Activated CD4-positive, alpha-beta memory T cell treated with anti-CD3 and anti-CD28 coated beads for 36 hours (primary cell): ENCODE data around the gene YJU2. TPM values are rescaled to one million over a fixed set of nuclear protein-coding genes. Genes with fewer than 3 reads are reported as not detected.

ENCODE experiments used
- CTCF ChIA-PET: fragments of 350-600 bp; sonication (Branson Sonifier 250); formaldehyde crosslinking; loops from one replicate; lab custom pipeline; 2021; ENCODE audit warnings: antibody characterized with exemption, inconsistent platforms; lab: Charles Lee
- POLR2A ChIA-PET: fragments of 350-600 bp; sonication (Branson Sonifier 250); formaldehyde crosslinking; loops from one replicate; lab custom pipeline; 2021; ENCODE audit warnings: antibody characterized with exemption; lab: Charles Lee
- DNase-seq: peaks from one replicate; pipeline ENCODE4 v3.0.0-alpha.2; 2020
- H3K27ac Mint-ChIP-seq: one replicate; pipeline ENCODE4 v1.8.0; 2021; ENCODE audit warnings: mixed read lengths
- H3K27me3 Mint-ChIP-seq: one replicate; pipeline ENCODE4 v1.8.0; 2021; ENCODE audit warnings: mixed read lengths
- H3K36me3 Mint-ChIP-seq: one replicate; pipeline ENCODE4 v1.8.0; 2021; ENCODE audit warnings: mixed read lengths
- H3K4me1 Mint-ChIP-seq: one replicate; pipeline ENCODE4 v1.8.0; 2021; ENCODE audit warnings: low read depth, mixed read lengths
- H3K4me3 Mint-ChIP-seq: one replicate; pipeline ENCODE4 v1.8.0; 2021; ENCODE audit warnings: mild to moderate bottlenecking, mixed read lengths
- H3K9me3 Mint-ChIP-seq: one replicate; pipeline ENCODE4 v1.8.0; 2021; ENCODE audit warnings: mixed read lengths
- intact Hi-C: fragments of 100-400 bp; cut with micrococcal nuclease; formaldehyde crosslinking; loops from one replicate; pipeline ENCODE4 v1.15.1; 2023
- total RNA-seq, 2 experiments: library from RNA; stranded (reverse); gene quantifications; one replicate each; pipeline ENCODE4 v1.2.3, GENCODE V29; 2021

The YJU2 gene
- total RNA-seq, 2 experiments from 2014 or later, result 24.0 to 25.5 TPM

GRCh38 chr19:4256563-4256962 lies 9.7 kb downstream of the YJU2 start:
- peak; percentile 22 for DNase-seq
- ChIA-PET POLR2A (no interaction called here), CTCF (interaction anchor here (0.9 to 1.4 kb wide), 3 partner anchors 11 to 64 kb away, joined by 3 to 7 read pairs (median 4); no protein-coding TSS in a partner anchor)
- no peaks in the 10 kb centered on the region for H3K27me3 Mint-ChIP-seq
- intact Hi-C loops, result no loop called here
- H3K4me1 Mint-ChIP-seq, result no peaks in the 10 kb centered on the region
- H3K9me3 Mint-ChIP-seq, result peaks cover 6% of the 10 kb centered on the region
- H3K36me3 Mint-ChIP-seq, result peaks cover 45% of the 10 kb centered on the region
- no peak overlapping the region for H3K27ac Mint-ChIP-seq
- no peak overlapping the region for H3K4me3 Mint-ChIP-seq

GRCh38 chr19:4257025-4257424 lies 10.1 kb downstream of the YJU2 start:
- ChIA-PET CTCF (interaction anchor here (0.6 to 1.4 kb wide), 3 partner anchors 10 to 42 kb away, joined by 3 to 7 read pairs (median 4); no protein-coding TSS in a partner anchor), POLR2A (no interaction called here)
- no peak for DNase-seq
- H3K27me3 Mint-ChIP-seq, result no peaks in the 10 kb centered on the region
- intact Hi-C loops, result no loop called here
- H3K4me3 Mint-ChIP-seq, result no peak overlapping the region
- no peaks in the 10 kb centered on the region for H3K4me1 Mint-ChIP-seq
- no peak overlapping the region for H3K27ac Mint-ChIP-seq
- peaks cover 6% of the 10 kb centered on the region for H3K9me3 Mint-ChIP-seq
- peaks cover 41% of the 10 kb centered on the region for H3K36me3 Mint-ChIP-seq

GRCh38 chr19:4258181-4258580 lies 11.3 kb downstream of the YJU2 start:
- H3K4me3 Mint-ChIP-seq, result no peak overlapping the region
- CTCF ChIA-PET, result no interaction called here
- intact Hi-C loops, result no loop called here

GRCh38 chr19:4260613-4261191 lies 13.8 kb downstream of the YJU2 start:
- peaks cover 5% of the 10 kb centered on the region for H3K4me1 Mint-ChIP-seq
- peaks cover 6% of the 10 kb centered on the region for H3K9me3 Mint-ChIP-seq
- H3K27ac Mint-ChIP-seq, result no peak overlapping the region
- intact Hi-C loops, result loop anchor here (10.0 kb wide), 1 partner anchor 264 kb away; no protein-coding TSS in a partner anchor
- no peaks in the 10 kb centered on the region for H3K27me3 Mint-ChIP-seq
- POLR2A ChIA-PET, result interaction anchor here (0.6 kb wide), 1 partner anchor 147 kb away, joined by 3 read pairs; no protein-coding TSS in a partner anchor
- CTCF ChIA-PET, result no interaction called here
- DNase-seq, result no peak
- no peak overlapping the region for H3K4me3 Mint-ChIP-seq
- H3K36me3 Mint-ChIP-seq, result peaks cover 25% of the 10 kb centered on the region

More at GRCh38 chr19:4258181-4258580, 11.3 kb downstream of the YJU2 start:
- peaks cover 6% of the 10 kb centered on the region for H3K9me3 Mint-ChIP-seq
- peaks cover 34% of the 10 kb centered on the region for H3K36me3 Mint-ChIP-seq
- H3K27ac Mint-ChIP-seq, result no peak overlapping the region
- POLR2A ChIA-PET, result no interaction called here
- DNase-seq, result no peak
- H3K4me1 Mint-ChIP-seq, result no peaks in the 10 kb centered on the region
- H3K27me3 Mint-ChIP-seq, result no peaks in the 10 kb centered on the region

GRCh38 chr19:4264812-4265211 lies 17.9 kb downstream of the YJU2 start:
- H3K4me3 Mint-ChIP-seq, result no peak overlapping the region

GRCh38 chr19:4266253-4267000 lies 19.5 kb downstream of the YJU2 start:
- no peaks in the 10 kb centered on the region for H3K27me3 Mint-ChIP-seq
- H3K36me3 Mint-ChIP-seq, result peaks cover 29% of the 10 kb centered on the region
- ChIA-PET POLR2A (interaction anchor here (1.1 kb wide), 1 partner anchor 10 kb away, joined by 3 read pairs; no protein-coding TSS in a partner anchor), CTCF (interaction anchor here (0.7 to 5.4 kb wide), 33 partner anchors 10 to 259 kb away, joined by 3 to 93 read pairs (median 4); partner anchors contain the start of genes CHAF1A, FSD1, MPND and SH3GL1)
- intact Hi-C loops, result loop anchor here (10.0 kb wide), 1 partner anchor 258 kb away; no protein-coding TSS in a partner anchor
- peaks cover 7% of the 10 kb centered on the region for H3K4me1 Mint-ChIP-seq
- H3K9me3 Mint-ChIP-seq, result no peaks in the 10 kb centered on the region
- H3K27ac Mint-ChIP-seq, result no peak overlapping the region
- no peak overlapping the region for H3K4me3 Mint-ChIP-seq
- DNase-seq, result no peak

More at GRCh38 chr19:4264812-4265211, 17.9 kb downstream of the YJU2 start:
- intact Hi-C loops, result loop anchor here (10.0 kb wide), 1 partner anchor 260 kb away; no protein-coding TSS in a partner anchor
- Mint-ChIP-seq H3K27ac (peak overlapping the region; percentile 57), H3K4me1 (peaks cover 7% of the 10 kb centered on the region), H3K27me3 (no peaks in the 10 kb centered on the region), H3K36me3 (peaks cover 30% of the 10 kb centered on the region), H3K9me3 (no peaks in the 10 kb centered on the region)
- DNase-seq, result no peak
- POLR2A ChIA-PET, result interaction anchor here (1.6 kb wide), 1 partner anchor 97 kb away, joined by 3 read pairs; no protein-coding TSS in a partner anchor
- CTCF ChIA-PET, result interaction anchor here (1.3 kb wide), 1 partner anchor 88 kb away, joined by 3 read pairs; no protein-coding TSS in a partner anchor

GRCh38 chr19:4267101-4267900 lies 20.4 kb downstream of the YJU2 start:
- Mint-ChIP-seq H3K27ac (no peak overlapping the region), H3K4me1 (peaks cover 7% of the 10 kb centered on the region), H3K9me3 (no peaks in the 10 kb centered on the region), H3K4me3 (no peak overlapping the region), H3K27me3 (no peaks in the 10 kb centered on the region), H3K36me3 (peaks cover 32% of the 10 kb centered on the region)
- ChIA-PET CTCF (interaction anchor here (0.7 to 5.4 kb wide), 39 partner anchors 11 to 258 kb away, joined by 3 to 93 read pairs (median 4); partner anchors contain the start of genes CHAF1A, FSD1, MPND and SH3GL1), POLR2A (interaction anchor here (1.1 kb wide), 1 partner anchor 9 kb away, joined by 3 read pairs; no protein-coding TSS in a partner anchor)
- intact Hi-C loops, result loop anchor here (1.0 to 10.0 kb wide), 3 partner anchors 85 to 258 kb away; no protein-coding TSS in a partner anchor
- peak; percentile 68 for DNase-seq

GRCh38 chr19:4267901-4268815 lies 21.3 kb downstream of the YJU2 start:
- no peak for DNase-seq
- intact Hi-C loops, result loop anchor here (1.0 to 10.0 kb wide), 3 partner anchors 84 to 257 kb away; no protein-coding TSS in a partner anchor
- peaks cover 7% of the 10 kb centered on the region for H3K4me1 Mint-ChIP-seq
- no peaks in the 10 kb centered on the region for H3K27me3 Mint-ChIP-seq
- H3K27ac Mint-ChIP-seq, result no peak overlapping the region
- no peak overlapping the region for H3K4me3 Mint-ChIP-seq
- H3K9me3 Mint-ChIP-seq, result no peaks in the 10 kb centered on the region
- ChIA-PET POLR2A (no interaction called here), CTCF (interaction anchor here (0.9 to 5.4 kb wide), 16 partner anchors 10 to 257 kb away, joined by 3 to 93 read pairs (median 8); partner anchors contain the start of genes CHAF1A, MPND, SH3GL1 and YJU2)
- peaks cover 30% of the 10 kb centered on the region for H3K36me3 Mint-ChIP-seq

- Mint-ChIP-seq H3K27me3 (no peaks in the 10 kb centered on the region), H3K4me1 (peaks cover 7% of the 10 kb centered on the region), H3K27ac (no peak overlapping the region), H3K36me3 (peaks cover 30% of the 10 kb centered on the region), H3K9me3 (no peaks in the 10 kb centered on the region), H3K4me3 (no peak overlapping the region)
- ChIA-PET CTCF (interaction anchor here (1.2 to 5.4 kb wide), 6 partner anchors 20 to 256 kb away, joined by 3 to 93 read pairs (median 14); partner anchors contain the start of gene YJU2), POLR2A (no interaction called here)
- intact Hi-C loops, result loop anchor here (10.0 kb wide), 1 partner anchor 256 kb away; no protein-coding TSS in a partner anchor
- no peak for DNase-seq
These were observed 22.0 kb downstream of the YJU2 start for GRCh38 chr19:4268816-4269430.

- no peak overlapping the region for H3K27ac Mint-ChIP-seq
- no peaks in the 10 kb centered on the region for H3K4me1 Mint-ChIP-seq
- intact Hi-C loops, result no loop called here
- DNase-seq, result no peak
- H3K27me3 Mint-ChIP-seq, result no peaks in the 10 kb centered on the region
- H3K36me3 Mint-ChIP-seq, result peaks cover 13% of the 10 kb centered on the region
- POLR2A ChIA-PET, result no interaction called here
- H3K4me3 Mint-ChIP-seq, result no peak overlapping the region
- CTCF ChIA-PET, result interaction anchor here (3.7 kb wide), 1 partner anchor 80 kb away, joined by 19 read pairs; no protein-coding TSS in a partner anchor
- no peaks in the 10 kb centered on the region for H3K9me3 Mint-ChIP-seq
These were observed 26.0 kb downstream of the YJU2 start for GRCh38 chr19:4272894-4273293.
